Lower lobe of right lung (tissue), 2 donors: Measurements from ENCODE around the gene BUB1B. TPM values are rescaled to one million over a fixed set of nuclear protein-coding genes. Genes with fewer than 3 reads are reported as not detected.
A peak's percentile ranks its signal among the peaks of the same experiment; 100 is the strongest.
"Not testable (repeated sequence)": the region's sequence is repeated elsewhere in the genome, so short reads cannot be mapped to it uniquely, and the experiment has no call there.

Source experiments
- ATAC-seq, 2 donors: fragments of 200-7000 bp; cut with Tn5 transposase; one replicate each; pipeline ENCODE4 v1.9.1; 2020 to 2022; ENCODE audit warnings: mild to moderate bottlenecking in 2 of 2, moderate library complexity in 2 of 2
- DNase-seq: peaks from one replicate; pipeline ENCODE4 v3.0.0-alpha.2; 2020
- H3K27ac ChIP-seq: fragments of 200-600 bp; one replicate; pipeline ENCODE4 v1.8.0; 2022
- H3K27me3 ChIP-seq: fragments of 200-600 bp; one replicate; pipeline ENCODE4 v1.8.0; 2022; ENCODE audit warnings: low read depth
- H3K36me3 ChIP-seq: fragments of 200-600 bp; one replicate; pipeline ENCODE4 v1.8.0; 2022; ENCODE audit warnings: mild to moderate bottlenecking
- H3K4me1 ChIP-seq: fragments of 200-600 bp; one replicate; pipeline ENCODE4 v1.8.0; 2022
- H3K4me3 ChIP-seq: fragments of 200-600 bp; one replicate; pipeline ENCODE4 v1.8.0; 2022; ENCODE audit warnings: mild to moderate bottlenecking
- H3K9me3 ChIP-seq: fragments of 200-600 bp; one replicate; pipeline ENCODE4 v1.8.0; 2022
- intact Hi-C: fragments of 100-400 bp; cut with DNase I; formaldehyde crosslinking; loops from one replicate; pipeline ENCODE4 v1.11.0; 2022
- long read RNA-seq: library from polyadenylated mRNA; unstranded; transcript quantifications from one replicate; pipeline ENCODE4 v2.0.0, GENCODE V29; 2021
- total RNA-seq: library from RNA; stranded (reverse); fragmentation: NEBNext Ultra II Directional; extraction: Animal tissue kit (Norgen Biotek cat#: 25700); gene quantifications from one replicate; pipeline ENCODE4 v1.2.1, GENCODE V29; 2021
- TF ChIP-seq, protein P1 (sequence below): fragments of 200-600 bp; IDR thresholded peaks from one replicate; pipeline ENCODE4 v1.8.0; 2022; ENCODE audit warnings: antibody characterized with exemption, mild to moderate bottlenecking
- donor health status: DM: no; HTN: yes; CAD: no; lungs with severe emphysema.

Gene BUB1B, protein sequence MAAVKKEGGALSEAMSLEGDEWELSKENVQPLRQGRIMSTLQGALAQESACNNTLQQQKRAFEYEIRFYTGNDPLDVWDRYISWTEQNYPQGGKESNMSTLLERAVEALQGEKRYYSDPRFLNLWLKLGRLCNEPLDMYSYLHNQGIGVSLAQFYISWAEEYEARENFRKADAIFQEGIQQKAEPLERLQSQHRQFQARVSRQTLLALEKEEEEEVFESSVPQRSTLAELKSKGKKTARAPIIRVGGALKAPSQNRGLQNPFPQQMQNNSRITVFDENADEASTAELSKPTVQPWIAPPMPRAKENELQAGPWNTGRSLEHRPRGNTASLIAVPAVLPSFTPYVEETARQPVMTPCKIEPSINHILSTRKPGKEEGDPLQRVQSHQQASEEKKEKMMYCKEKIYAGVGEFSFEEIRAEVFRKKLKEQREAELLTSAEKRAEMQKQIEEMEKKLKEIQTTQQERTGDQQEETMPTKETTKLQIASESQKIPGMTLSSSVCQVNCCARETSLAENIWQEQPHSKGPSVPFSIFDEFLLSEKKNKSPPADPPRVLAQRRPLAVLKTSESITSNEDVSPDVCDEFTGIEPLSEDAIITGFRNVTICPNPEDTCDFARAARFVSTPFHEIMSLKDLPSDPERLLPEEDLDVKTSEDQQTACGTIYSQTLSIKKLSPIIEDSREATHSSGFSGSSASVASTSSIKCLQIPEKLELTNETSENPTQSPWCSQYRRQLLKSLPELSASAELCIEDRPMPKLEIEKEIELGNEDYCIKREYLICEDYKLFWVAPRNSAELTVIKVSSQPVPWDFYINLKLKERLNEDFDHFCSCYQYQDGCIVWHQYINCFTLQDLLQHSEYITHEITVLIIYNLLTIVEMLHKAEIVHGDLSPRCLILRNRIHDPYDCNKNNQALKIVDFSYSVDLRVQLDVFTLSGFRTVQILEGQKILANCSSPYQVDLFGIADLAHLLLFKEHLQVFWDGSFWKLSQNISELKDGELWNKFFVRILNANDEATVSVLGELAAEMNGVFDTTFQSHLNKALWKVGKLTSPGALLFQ
- 1.4 TPM for total RNA-seq
- long read RNA-seq, partial matches to known transcripts = 0 of 1 reads
- long read RNA-seq, other reads (novel, unspliced or antisense) = 1 of 1 reads

DNA sequence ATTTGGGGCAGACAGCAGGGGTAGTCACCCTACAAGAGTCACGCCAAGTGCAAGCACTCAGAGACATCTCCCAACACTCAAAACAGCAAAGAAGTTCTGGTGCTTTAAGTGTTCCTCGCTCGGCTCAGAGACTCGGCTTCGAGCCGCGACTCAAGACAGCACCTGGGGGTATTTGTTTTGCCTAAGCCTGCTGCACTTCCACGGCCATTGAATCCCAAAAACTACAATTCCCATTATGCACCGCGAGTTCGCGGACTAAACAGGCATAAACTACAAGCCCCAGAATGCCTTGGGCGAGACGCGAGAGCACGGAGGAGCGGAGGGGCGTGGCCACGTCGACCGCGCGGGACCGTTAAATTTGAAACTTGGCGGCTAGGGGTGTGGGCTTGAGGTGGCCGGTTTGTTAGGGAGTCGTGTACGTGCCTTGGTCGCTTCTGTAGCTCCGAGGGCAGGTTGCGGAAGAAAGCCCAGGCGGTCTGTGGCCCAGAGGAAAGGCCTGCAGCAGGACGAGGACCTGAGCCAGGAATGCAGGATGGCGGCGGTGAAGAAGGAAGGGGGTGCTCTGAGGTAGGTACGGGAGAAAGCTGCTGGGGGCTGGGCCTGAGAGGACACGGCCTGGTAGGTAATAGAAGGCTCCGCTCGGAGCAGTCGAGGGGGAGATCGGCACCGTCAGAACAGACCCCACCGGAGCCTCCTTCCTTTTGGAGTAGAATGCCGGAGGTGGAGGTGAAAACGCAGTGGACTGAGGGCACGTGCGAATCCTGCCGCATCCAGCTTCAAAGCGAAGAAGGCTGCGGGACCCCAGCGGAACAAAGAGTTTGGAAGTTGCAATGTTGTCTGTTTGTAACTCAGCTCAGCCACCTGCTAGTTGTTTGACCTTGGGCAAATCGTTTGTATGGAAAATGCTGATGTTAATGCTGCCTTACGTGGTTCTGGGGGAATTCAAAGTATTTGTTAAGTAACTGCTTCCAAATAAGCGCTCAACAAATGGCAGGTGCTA is at the start of gene BUB1B:
BUB1B (plus strand) TSS at position 381 of the 1,000 bp plus-strand sequence; CDS start at position 533, 152 bp downstream.
- Histone ChIP-seq H3K36me3 (no peaks in the 10 kb centered on the region), H3K27me3 (no peaks in the 10 kb centered on the region), H3K4me1 (peaks cover 11% of the 10 kb centered on the region), H3K9me3 (no peaks in the 10 kb centered on the region), H3K4me3 (peak within 1 kb of the TSS; percentile 62), H3K27ac (peak within 1 kb of the TSS; percentile 8)
- ATAC-seq = peak; percentile 96 to 99
- intact Hi-C loops = no loop called here
- peak; percentile 92 for DNase-seq
- TF ChIP-seq, protein P1, sequence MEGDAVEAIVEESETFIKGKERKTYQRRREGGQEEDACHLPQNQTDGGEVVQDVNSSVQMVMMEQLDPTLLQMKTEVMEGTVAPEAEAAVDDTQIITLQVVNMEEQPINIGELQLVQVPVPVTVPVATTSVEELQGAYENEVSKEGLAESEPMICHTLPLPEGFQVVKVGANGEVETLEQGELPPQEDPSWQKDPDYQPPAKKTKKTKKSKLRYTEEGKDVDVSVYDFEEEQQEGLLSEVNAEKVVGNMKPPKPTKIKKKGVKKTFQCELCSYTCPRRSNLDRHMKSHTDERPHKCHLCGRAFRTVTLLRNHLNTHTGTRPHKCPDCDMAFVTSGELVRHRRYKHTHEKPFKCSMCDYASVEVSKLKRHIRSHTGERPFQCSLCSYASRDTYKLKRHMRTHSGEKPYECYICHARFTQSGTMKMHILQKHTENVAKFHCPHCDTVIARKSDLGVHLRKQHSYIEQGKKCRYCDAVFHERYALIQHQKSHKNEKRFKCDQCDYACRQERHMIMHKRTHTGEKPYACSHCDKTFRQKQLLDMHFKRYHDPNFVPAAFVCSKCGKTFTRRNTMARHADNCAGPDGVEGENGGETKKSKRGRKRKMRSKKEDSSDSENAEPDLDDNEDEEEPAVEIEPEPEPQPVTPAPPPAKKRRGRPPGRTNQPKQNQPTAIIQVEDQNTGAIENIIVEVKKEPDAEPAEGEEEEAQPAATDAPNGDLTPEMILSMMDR = no peak

DNA sequence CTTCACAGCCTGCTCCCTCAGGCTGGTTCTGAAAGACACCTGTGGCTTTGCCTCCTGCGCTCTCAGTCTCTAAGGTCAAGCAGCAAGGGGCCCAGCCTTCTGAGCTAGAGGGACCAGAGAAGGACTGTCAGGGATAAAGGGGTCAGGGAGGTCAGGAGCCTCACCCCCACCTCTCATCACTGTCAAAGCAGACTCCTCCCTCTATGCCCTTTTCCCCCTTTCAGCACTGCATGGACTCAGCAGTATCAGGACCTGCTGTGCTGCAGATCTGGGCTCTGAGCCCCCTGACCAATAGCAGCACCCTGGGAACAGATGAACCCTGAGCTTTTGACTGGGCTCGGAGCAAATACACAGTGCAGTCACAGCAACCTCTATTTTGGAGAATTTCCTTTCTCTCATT is 49.0 kb upstream of the BUB1B start:
- Histone ChIP-seq H3K27me3 (peaks cover 4% of the 10 kb centered on the region), H3K9me3 (no peaks in the 10 kb centered on the region), H3K27ac (no peak overlapping the region), H3K36me3 (no peaks in the 10 kb centered on the region), H3K4me1 (peaks cover 21% of the 10 kb centered on the region), H3K4me3 (no peak overlapping the region)
- DNase-seq (no peak), ATAC-seq (no peak)
- TF ChIP-seq, protein P1 = no peak
- intact Hi-C loops = no loop called here

DNA sequence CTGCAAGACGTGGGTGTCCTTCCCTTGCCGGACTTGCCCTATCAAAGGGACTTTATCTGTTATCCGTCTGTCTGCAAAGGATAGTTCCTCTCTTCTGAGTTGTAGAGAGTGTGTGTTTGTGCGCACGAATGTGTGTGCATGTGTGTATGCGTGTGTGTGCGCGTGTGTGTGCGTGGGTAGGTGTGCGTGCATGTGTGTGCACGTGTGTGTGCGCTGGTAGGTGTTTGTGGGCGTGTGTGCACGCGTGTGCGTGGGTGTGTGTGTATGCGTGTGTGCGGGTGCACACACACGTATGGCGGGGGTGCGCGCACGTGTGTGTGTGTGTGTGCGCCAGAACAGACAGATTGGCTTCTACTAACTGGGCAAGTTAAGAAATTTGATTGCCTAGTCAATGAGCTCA is 48.1 kb upstream of the BUB1B start:
- Histone ChIP-seq H3K36me3 (no peaks in the 10 kb centered on the region), H3K27me3 (peaks cover 4% of the 10 kb centered on the region), H3K4me3 (no peak overlapping the region), H3K27ac (no peak overlapping the region), H3K4me1 (peaks cover 14% of the 10 kb centered on the region), H3K9me3 (no peaks in the 10 kb centered on the region)
- TF ChIP-seq, protein P1 = no peak
- intact Hi-C loops = no loop called here
- no peak for DNase-seq
- no peak for ATAC-seq

DNA sequence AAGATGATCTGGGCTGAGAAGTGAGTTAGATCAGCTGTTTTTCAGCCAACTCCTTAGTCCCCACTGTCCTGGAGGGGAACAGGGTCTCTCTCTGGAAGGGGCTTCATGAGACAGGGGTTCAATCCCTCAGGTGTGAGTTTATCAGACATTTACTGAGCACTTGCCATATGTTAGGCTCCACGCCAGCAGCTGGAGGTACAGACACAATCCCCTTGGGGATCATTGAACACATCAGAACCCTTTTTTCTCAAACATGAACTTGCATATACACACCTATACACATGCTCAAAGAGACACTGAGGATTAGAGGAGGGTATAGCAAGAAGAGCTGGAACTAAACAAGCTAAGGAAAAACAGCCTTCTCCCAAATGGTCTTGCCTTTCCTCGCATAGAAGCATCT is 46.7 kb upstream of the BUB1B start:
- H3K9me3 ChIP-seq = no peaks in the 10 kb centered on the region
- no peak overlapping the region for H3K27ac ChIP-seq
- DNase-seq = no peak
- H3K4me3 ChIP-seq = no peak overlapping the region
- H3K4me1 ChIP-seq = peaks cover 10% of the 10 kb centered on the region
- TF ChIP-seq, protein P1 = no peak
- peaks cover 4% of the 10 kb centered on the region for H3K27me3 ChIP-seq
- intact Hi-C loops = no loop called here
- H3K36me3 ChIP-seq = no peaks in the 10 kb centered on the region
- ATAC-seq = no peak

DNA sequence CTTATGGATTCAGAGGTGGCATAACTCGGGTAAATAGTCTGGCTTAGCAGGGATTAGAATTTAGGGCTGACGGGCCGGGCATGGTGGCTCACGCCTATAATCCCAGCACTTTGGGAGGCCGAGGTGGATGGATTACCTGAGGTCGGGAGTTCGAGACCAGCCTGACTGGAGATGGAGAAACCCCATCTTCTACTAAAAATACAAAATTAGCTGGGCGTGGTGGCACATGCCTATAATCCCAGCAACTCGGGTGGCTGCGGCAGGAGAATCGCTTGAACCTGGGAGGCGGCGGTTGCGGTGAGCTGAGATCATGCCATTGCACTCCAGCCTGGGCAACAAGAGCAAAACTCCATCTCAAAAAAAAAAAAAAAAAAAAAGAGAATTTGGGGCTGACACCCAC is 45.8 kb upstream of the BUB1B start:
- H3K27ac ChIP-seq, H3K27me3 ChIP-seq, H3K36me3 ChIP-seq, ATAC-seq, H3K9me3 ChIP-seq, H3K4me3 ChIP-seq, DNase-seq, intact Hi-C loops, H3K4me1 ChIP-seq: not testable (repeated sequence)
